Measurements from ENCODE around the gene SEMA7A.

SEMA7A gene

DNA sequence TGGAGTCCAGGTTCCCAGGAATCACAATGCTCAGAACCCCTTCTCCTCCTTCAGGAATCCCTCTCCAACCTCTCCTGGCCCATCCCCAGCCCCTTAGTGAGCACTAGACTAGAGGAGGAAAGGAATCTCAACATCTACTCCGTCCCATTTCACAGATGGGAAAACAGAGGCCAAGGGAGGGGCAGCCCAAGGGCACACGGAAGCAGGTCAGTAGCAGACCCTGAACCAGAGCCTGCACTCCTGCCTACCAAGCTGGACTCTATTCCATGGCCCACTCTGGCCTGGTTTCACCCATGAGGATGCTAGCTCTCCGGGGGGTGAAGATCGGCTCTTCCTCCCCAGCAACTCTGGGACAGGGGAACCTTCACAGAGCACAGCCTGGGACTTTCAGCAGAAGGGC is 14.3 kb downstream of the SEMA7A start:
- Histone ChIP-seq H3K79me2 (ENCODE audit: low read length) (peaks cover 48% of the 10 kb centered on the region), H3K27ac (ENCODE audit: low read length) (no peak overlapping the region), H4K20me1 (ENCODE audit: insufficient read depth, low read length) (no peaks in the 10 kb centered on the region)

GRCh38 chr15:74418575-74419338 is 15.0 kb downstream of the SEMA7A start:
- H3K4me2 ChIP-seq (ENCODE audit: low read depth, low read length), result no peak overlapping the region
- peaks cover 15% of the 10 kb centered on the region for H3K4me1 ChIP-seq (ENCODE audit: low read length)
- no peaks in the 10 kb centered on the region for H3K9me3 ChIP-seq (replicated peaks; ENCODE audit: insufficient read depth, low read length)
- no peaks in the 10 kb centered on the region for H3K9me2 ChIP-seq (replicated peaks; ENCODE audit: insufficient read depth, low read length)
- H3K9ac ChIP-seq (ENCODE audit: low read length), result no peak overlapping the region
- no peaks in the 10 kb centered on the region for H3K36me3 ChIP-seq (replicated peaks; ENCODE audit: insufficient read depth, low read length)
- peaks cover 3% of the 10 kb centered on the region; the same call in 1 of the 2 replicates for H3F3A ChIP-seq (ENCODE audit: insufficient read depth, low read length)
- no peaks in the 10 kb centered on the region for H3K27me3 ChIP-seq (replicated peaks; ENCODE audit: insufficient read depth, low read length)
- H3K27ac ChIP-seq (ENCODE audit: low read length), result no peak overlapping the region
- TF ChIP-seq EZH2 (optimal IDR thresholded peaks at IDR 0.05; ENCODE audit: low read depth, low read length), result no peak
- TF ChIP-seq, protein P1, sequence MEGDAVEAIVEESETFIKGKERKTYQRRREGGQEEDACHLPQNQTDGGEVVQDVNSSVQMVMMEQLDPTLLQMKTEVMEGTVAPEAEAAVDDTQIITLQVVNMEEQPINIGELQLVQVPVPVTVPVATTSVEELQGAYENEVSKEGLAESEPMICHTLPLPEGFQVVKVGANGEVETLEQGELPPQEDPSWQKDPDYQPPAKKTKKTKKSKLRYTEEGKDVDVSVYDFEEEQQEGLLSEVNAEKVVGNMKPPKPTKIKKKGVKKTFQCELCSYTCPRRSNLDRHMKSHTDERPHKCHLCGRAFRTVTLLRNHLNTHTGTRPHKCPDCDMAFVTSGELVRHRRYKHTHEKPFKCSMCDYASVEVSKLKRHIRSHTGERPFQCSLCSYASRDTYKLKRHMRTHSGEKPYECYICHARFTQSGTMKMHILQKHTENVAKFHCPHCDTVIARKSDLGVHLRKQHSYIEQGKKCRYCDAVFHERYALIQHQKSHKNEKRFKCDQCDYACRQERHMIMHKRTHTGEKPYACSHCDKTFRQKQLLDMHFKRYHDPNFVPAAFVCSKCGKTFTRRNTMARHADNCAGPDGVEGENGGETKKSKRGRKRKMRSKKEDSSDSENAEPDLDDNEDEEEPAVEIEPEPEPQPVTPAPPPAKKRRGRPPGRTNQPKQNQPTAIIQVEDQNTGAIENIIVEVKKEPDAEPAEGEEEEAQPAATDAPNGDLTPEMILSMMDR (IDR thresholded peaks at IDR 0.05; ENCODE audit: low read length), result no peak
- TF ChIP-seq EZH2phosphoT487 (IDR thresholded peaks at IDR 0.05; ENCODE audit: low read length), result no peak
- no peak overlapping the region for H2AFZ ChIP-seq (ENCODE audit: low read length)
- no peak for DNase-seq
- H4K20me1 ChIP-seq (ENCODE audit: insufficient read depth, low read length), result no peaks in the 10 kb centered on the region
- no peak overlapping the region for H3K4me3 ChIP-seq (ENCODE audit: low read length)
- H3K79me2 ChIP-seq (ENCODE audit: low read length), result peaks cover 43% of the 10 kb centered on the region

More for the DNA sequence above, 14.3 kb downstream of the SEMA7A start:
- no peaks in the 10 kb centered on the region for H3K9me2 ChIP-seq (replicated peaks; ENCODE audit: insufficient read depth, low read length)
- H3K36me3 ChIP-seq (replicated peaks; ENCODE audit: insufficient read depth, low read length), result no peaks in the 10 kb centered on the region
- no peak for DNase-seq
- H3K9me3 ChIP-seq (replicated peaks; ENCODE audit: insufficient read depth, low read length), result no peaks in the 10 kb centered on the region
- H3K27me3 ChIP-seq (replicated peaks; ENCODE audit: insufficient read depth, low read length), result no peaks in the 10 kb centered on the region
- H3K4me3 ChIP-seq (ENCODE audit: low read length), result no peak overlapping the region
- H3K9ac ChIP-seq (ENCODE audit: low read length), result no peak overlapping the region
- H3K4me2 ChIP-seq (ENCODE audit: low read depth, low read length), result no peak overlapping the region
- H2AFZ ChIP-seq (ENCODE audit: low read length), result no peak overlapping the region
- H3K4me1 ChIP-seq (ENCODE audit: low read length), result peaks cover 15% of the 10 kb centered on the region
- H3F3A ChIP-seq (ENCODE audit: insufficient read depth, low read length), result peaks cover 3% of the 10 kb centered on the region; the same call in 1 of the 2 replicates
- TF ChIP-seq, protein P1 (IDR thresholded peaks at IDR 0.05; ENCODE audit: low read length), result no peak
- TF ChIP-seq EZH2phosphoT487 (IDR thresholded peaks at IDR 0.05; ENCODE audit: low read length) (no peak), EZH2 (optimal IDR thresholded peaks at IDR 0.05; ENCODE audit: low read depth, low read length) (no peak)

DNA sequence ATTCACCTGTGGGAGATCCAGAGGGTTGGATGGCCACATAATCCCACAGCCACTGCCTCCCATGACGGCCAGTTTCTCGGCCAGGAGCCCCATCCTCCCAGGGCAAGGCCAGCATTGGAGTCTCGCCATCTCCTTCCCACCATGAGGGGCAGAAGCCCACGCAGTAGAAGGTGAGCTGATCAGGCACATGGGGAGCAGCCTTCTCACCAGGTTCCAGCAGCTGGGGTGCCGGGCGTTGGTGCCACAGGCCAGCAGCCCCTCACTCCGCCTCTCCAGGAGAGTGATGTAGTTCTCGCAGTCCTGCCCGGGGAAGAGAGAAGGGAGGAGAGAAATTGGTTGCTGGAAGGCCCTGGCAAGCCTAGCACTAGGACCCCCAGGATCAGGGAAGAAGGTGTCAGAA is 16.1 kb downstream of the SEMA7A start:
- H3K27me3 ChIP-seq (replicated peaks; ENCODE audit: insufficient read depth, low read length), result no peaks in the 10 kb centered on the region
- H4K20me1 ChIP-seq (ENCODE audit: insufficient read depth, low read length), result no peaks in the 10 kb centered on the region
- H3F3A ChIP-seq (ENCODE audit: insufficient read depth, low read length), result peaks cover 3% of the 10 kb centered on the region; the same call in 1 of the 2 replicates
- no peaks in the 10 kb centered on the region for H3K9me2 ChIP-seq (replicated peaks; ENCODE audit: insufficient read depth, low read length)
- no peak overlapping the region for H3K4me2 ChIP-seq (ENCODE audit: low read depth, low read length)
- TF ChIP-seq EZH2phosphoT487 (IDR thresholded peaks at IDR 0.05; ENCODE audit: low read length) (no peak), EZH2 (optimal IDR thresholded peaks at IDR 0.05; ENCODE audit: low read depth, low read length) (no peak)
- TF ChIP-seq, protein P1 (IDR thresholded peaks at IDR 0.05; ENCODE audit: low read length), result no peak
- H3K27ac ChIP-seq (ENCODE audit: low read length), result no peak overlapping the region
- H3K4me1 ChIP-seq (ENCODE audit: low read length), result peaks cover 15% of the 10 kb centered on the region
- H3K36me3 ChIP-seq (replicated peaks; ENCODE audit: insufficient read depth, low read length), result no peaks in the 10 kb centered on the region
- no peak overlapping the region for H3K4me3 ChIP-seq (ENCODE audit: low read length)
- no peaks in the 10 kb centered on the region for H3K9me3 ChIP-seq (replicated peaks; ENCODE audit: insufficient read depth, low read length)
- H3K9ac ChIP-seq (ENCODE audit: low read length), result no peak overlapping the region
- H2AFZ ChIP-seq (ENCODE audit: low read length), result no peak overlapping the region
- DNase-seq, result no peak
- peaks cover 34% of the 10 kb centered on the region for H3K79me2 ChIP-seq (ENCODE audit: low read length)
